ENCODE results near the gene PIGL.

- TF ChIP-seq, protein P1, sequence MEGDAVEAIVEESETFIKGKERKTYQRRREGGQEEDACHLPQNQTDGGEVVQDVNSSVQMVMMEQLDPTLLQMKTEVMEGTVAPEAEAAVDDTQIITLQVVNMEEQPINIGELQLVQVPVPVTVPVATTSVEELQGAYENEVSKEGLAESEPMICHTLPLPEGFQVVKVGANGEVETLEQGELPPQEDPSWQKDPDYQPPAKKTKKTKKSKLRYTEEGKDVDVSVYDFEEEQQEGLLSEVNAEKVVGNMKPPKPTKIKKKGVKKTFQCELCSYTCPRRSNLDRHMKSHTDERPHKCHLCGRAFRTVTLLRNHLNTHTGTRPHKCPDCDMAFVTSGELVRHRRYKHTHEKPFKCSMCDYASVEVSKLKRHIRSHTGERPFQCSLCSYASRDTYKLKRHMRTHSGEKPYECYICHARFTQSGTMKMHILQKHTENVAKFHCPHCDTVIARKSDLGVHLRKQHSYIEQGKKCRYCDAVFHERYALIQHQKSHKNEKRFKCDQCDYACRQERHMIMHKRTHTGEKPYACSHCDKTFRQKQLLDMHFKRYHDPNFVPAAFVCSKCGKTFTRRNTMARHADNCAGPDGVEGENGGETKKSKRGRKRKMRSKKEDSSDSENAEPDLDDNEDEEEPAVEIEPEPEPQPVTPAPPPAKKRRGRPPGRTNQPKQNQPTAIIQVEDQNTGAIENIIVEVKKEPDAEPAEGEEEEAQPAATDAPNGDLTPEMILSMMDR (IDR thresholded peaks at IDR 0.05): no peak
- peak in 1 of 2 donors; percentile 43 for TF ChIP-seq POLR2A (IDR thresholded peaks at IDR 0.05)
Measured at GRCh38 chr17:16217002-16217635, at the start of gene PIGL.
